Measurements from ENCODE around the gene ELL3. TPM values are rescaled to one million over a fixed set of nuclear protein-coding genes. Genes with fewer than 3 reads are reported as not detected.

The ELL3 gene
- polyA plus RNA-seq, 1 donor (not counting 4 experiments of a cell fraction or from before 2014, with no cell fraction given): 17.9 TPM

DNA sequence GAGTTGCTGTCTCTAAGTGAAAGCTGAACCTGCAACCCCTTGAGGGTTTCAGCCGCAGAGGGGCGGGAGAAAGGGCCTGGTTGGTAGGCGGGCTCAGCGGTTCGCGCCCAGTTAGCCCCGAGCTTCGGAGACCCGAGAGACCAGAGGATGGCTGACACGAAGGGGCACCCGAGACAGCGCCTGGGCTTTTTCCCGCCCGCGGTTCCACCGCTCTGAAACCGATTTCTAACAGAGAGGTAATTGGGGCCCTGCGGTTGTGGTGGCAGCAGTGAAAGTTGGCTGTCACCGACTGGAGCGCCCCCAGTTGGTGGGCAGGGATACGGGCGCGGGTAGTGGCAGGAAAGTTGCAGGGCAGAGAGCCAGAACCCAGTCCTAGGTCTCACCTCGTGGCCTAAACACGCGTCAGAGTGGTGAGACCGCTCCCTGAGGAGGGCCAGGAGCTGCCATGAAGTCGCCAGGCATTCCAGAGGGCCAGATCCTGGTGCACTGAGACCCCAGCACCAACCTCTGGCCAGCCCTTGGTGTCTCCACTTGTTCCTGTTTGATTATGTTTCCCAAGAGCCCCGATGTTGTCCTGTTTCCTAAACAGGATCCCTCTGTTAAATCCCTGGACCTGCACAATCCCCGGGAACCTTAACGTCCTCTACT lies 625 bp upstream of the ELL3 start:
- DNase-seq (ENCODE audit: low read depth, low spot score): no peak
- H3K9ac ChIP-seq (ENCODE audit: control insufficient read depth, extremely low read depth, insufficient read depth, low read length): peak overlapping the region; percentile 87
- H3K79me2 ChIP-seq (ENCODE audit: control insufficient read depth, insufficient read depth, low read length): no peaks in the 10 kb centered on the region
- peak overlapping the region; percentile 74 for H3K27ac ChIP-seq (ENCODE audit: control insufficient read depth, insufficient read depth, low read length)
- peak overlapping the region; percentile 48 to 92 (median 82) for H3K4me3 ChIP-seq (ENCODE audit: control insufficient read depth in 2 of 3, extremely low read depth in 1 of 3, insufficient read depth in 2 of 3, low read depth in 1 of 3, low read length in 3 of 3)
- no peaks in the 10 kb centered on the region for H3K9me3 ChIP-seq (ENCODE audit: control insufficient read depth, low read depth, low read length)
- H3K4me2 ChIP-seq (ENCODE audit: control insufficient read depth, extremely low read depth, insufficient read depth, low read depth, low read length): peak overlapping the region; percentile 97
- H3K9me1 ChIP-seq (ENCODE audit: control insufficient read depth, extremely low read depth, insufficient read depth, low read length): no peaks in the 10 kb centered on the region
- H3K4me1 ChIP-seq (ENCODE audit: control insufficient read depth, extremely low read depth, insufficient read depth, low read length): peaks cover 14% of the 10 kb centered on the region
- H4K20me1 ChIP-seq (ENCODE audit: control insufficient read depth, extremely low read depth, insufficient read depth, low read length): no peaks in the 10 kb centered on the region
- peak overlapping the region; percentile 98 for H2AFZ ChIP-seq (ENCODE audit: control insufficient read depth, low read length)
- no peaks in the 10 kb centered on the region for H3K27me3 ChIP-seq (ENCODE audit: control insufficient read depth, extremely low read depth, insufficient read depth, low read length)
- TF ChIP-seq EZH2 (IDR thresholded peaks at IDR 0.05; ENCODE audit: low read length): no peak
- TF ChIP-seq CTCF (optimal IDR thresholded peaks at IDR 0.05 in 1 of 3, IDR thresholded peaks at IDR 0.05 in 1 of 3, conservative IDR thresholded peaks at IDR 0.05 in 1 of 3; ENCODE audit: extremely low read depth in 1 of 3, insufficient read depth in 2 of 3, low read length in 3 of 3): peak; percentile 84 to 92 (median 88)
- FAIRE-seq: no peak
- peaks cover 7 to 11% of the 10 kb centered on the region in 2 experiments for H3K36me3 ChIP-seq (ENCODE audit: control insufficient read depth in 2 of 2, extremely low read depth in 1 of 2, insufficient read depth in 2 of 2, low read length in 2 of 2)
- dilution Hi-C loops (cut with MboI; ENCODE audit: extremely low pct_ligation_motif_present, low sequenced_read_pairs): no loop called here

- Histone ChIP-seq H3K9me1 (ENCODE audit: control insufficient read depth, extremely low read depth, insufficient read depth, low read length) (no peaks in the 10 kb centered on the region), H3K4me3 (ENCODE audit: control insufficient read depth in 2 of 3, extremely low read depth in 1 of 3, insufficient read depth in 2 of 3, low read depth in 1 of 3, low read length in 3 of 3) (peak overlapping the region; percentile 48 to 92 (median 82)), H3K4me1 (ENCODE audit: control insufficient read depth, extremely low read depth, insufficient read depth, low read length) (peaks cover 20% of the 10 kb centered on the region), H3K36me3 (ENCODE audit: control insufficient read depth in 2 of 2, extremely low read depth in 1 of 2, insufficient read depth in 2 of 2, low read length in 2 of 2) (peaks cover 9 to 22% of the 10 kb centered on the region in 2 experiments), H3K27me3 (ENCODE audit: control insufficient read depth, extremely low read depth, insufficient read depth, low read length) (no peaks in the 10 kb centered on the region), H4K20me1 (ENCODE audit: control insufficient read depth, extremely low read depth, insufficient read depth, low read length) (no peaks in the 10 kb centered on the region), H3K9ac (ENCODE audit: control insufficient read depth, extremely low read depth, insufficient read depth, low read length) (peak overlapping the region; percentile 87), H2AFZ (ENCODE audit: control insufficient read depth, low read length) (peak overlapping the region; percentile 88), H3K4me2 (ENCODE audit: control insufficient read depth, extremely low read depth, insufficient read depth, low read depth, low read length) (peak overlapping the region; percentile 97), H3K9me3 (ENCODE audit: control insufficient read depth, low read depth, low read length) (no peaks in the 10 kb centered on the region), H3K79me2 (ENCODE audit: control insufficient read depth, insufficient read depth, low read length) (no peaks in the 10 kb centered on the region), H3K27ac (ENCODE audit: control insufficient read depth, insufficient read depth, low read length) (peak overlapping the region; percentile 55)
- FAIRE-seq (no peak), DNase-seq (ENCODE audit: low read depth, low spot score) (no peak)
- TF ChIP-seq EZH2 (IDR thresholded peaks at IDR 0.05; ENCODE audit: low read length): no peak
- no peak for TF ChIP-seq CTCF (optimal IDR thresholded peaks at IDR 0.05 in 1 of 3, IDR thresholded peaks at IDR 0.05 in 1 of 3, conservative IDR thresholded peaks at IDR 0.05 in 1 of 3; ENCODE audit: extremely low read depth in 1 of 3, insufficient read depth in 2 of 3, low read length in 3 of 3)
- dilution Hi-C loops (cut with MboI; ENCODE audit: extremely low pct_ligation_motif_present, low sequenced_read_pairs): no loop called here
Measured at GRCh38 chr15:43776101-43776717, 557 bp downstream of the ELL3 start.
